Stimulated activated CD8-positive, alpha-beta memory T cell treated with anti-CD3 and anti-CD28 coated beads, Interleukin-7, amount 100 ng/mL, for 24 hours (primary cell): ENCODE data around the gene CAMK2N2.
A peak's percentile ranks its signal among the peaks of the same experiment; 100 is the strongest.

Source experiments
- DNase-seq: peaks from one replicate; pipeline ENCODE4 v3.0.0-alpha.2; 2020; ENCODE audit warnings: low read depth

CAMK2N2 gene

DNA sequence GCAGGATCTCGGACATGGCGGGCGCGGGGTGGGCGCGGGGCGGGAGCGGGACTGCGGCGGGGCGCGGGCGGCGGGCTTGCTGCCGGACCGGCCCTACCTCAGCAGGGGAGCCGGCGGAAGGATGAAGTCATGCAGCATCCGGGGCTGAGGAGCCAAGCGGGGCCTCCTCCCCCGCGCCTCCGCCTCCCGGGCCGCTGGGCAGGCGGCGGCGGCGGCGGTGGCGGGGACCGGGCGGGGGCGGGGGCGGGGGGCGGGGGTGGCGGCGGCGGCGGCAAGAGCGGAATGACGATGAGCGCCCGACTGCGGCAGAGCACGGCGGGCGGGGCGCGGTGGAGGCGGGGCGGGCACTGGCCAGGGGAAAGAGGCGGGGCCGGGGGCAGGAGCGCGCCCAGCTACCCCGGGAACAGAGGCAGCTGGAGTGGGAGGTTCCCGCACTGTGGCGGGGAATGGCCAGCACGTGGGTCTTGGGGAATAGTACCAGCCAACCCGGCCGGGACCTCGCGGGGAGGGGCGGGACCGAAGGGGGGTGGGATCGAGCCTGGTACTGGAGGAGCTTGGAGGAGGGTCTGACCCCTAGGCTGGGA lies at the start of gene CAMK2N2:
CAMK2N2 (minus strand) TSS at position 284 of the 584 bp plus-strand sequence; CDS start at position 16, 268 bp downstream.
- DNase-seq = no peak

- no peak for DNase-seq
These were observed 47.4 kb upstream of the CAMK2N2 start for GRCh38 chr3:184308744-184309143.

- DNase-seq = no peak
These were observed 46.6 kb upstream of the CAMK2N2 start for GRCh38 chr3:184307915-184308314.

- DNase-seq = no peak
These were observed 45.1 kb upstream of the CAMK2N2 start for GRCh38 chr3:184306341-184306972.

DNA sequence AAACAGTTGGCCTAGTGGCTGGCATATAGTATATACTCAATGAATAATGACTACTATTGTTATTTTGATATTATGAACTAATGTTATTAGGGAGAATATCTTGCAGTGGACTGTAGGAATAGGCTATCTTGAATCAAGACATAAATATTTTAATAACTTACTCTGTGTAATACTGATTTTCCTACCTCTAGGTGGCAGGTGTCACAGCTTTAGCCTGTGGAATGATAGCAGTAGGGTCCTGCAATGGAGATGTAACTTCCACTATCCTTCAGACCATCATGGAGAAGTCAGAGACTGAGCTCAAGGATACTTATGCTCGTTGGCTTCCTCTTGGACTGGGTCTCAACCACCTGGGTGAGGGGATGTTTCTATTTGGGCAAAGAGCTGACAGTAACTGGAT lies 44.2 kb upstream of the CAMK2N2 start:
- no peak for DNase-seq

DNA sequence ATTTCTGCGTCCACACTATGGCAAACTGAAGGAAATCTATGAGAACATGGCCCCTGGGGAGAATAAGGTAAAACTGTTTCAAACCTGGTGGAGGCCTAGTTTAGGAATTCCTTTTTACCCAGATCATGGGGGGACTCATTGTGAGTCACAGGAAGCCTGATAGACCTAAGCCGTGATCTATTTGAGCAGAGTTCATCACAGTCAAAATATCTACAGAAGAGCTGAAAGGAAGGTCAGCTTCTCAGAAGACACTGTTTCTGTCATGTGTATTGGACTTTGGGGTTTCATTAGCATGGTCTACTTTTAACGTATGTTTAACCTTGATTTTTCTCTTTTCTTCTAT lies 39.0 kb upstream of the CAMK2N2 start:
- no peak for DNase-seq

DNA sequence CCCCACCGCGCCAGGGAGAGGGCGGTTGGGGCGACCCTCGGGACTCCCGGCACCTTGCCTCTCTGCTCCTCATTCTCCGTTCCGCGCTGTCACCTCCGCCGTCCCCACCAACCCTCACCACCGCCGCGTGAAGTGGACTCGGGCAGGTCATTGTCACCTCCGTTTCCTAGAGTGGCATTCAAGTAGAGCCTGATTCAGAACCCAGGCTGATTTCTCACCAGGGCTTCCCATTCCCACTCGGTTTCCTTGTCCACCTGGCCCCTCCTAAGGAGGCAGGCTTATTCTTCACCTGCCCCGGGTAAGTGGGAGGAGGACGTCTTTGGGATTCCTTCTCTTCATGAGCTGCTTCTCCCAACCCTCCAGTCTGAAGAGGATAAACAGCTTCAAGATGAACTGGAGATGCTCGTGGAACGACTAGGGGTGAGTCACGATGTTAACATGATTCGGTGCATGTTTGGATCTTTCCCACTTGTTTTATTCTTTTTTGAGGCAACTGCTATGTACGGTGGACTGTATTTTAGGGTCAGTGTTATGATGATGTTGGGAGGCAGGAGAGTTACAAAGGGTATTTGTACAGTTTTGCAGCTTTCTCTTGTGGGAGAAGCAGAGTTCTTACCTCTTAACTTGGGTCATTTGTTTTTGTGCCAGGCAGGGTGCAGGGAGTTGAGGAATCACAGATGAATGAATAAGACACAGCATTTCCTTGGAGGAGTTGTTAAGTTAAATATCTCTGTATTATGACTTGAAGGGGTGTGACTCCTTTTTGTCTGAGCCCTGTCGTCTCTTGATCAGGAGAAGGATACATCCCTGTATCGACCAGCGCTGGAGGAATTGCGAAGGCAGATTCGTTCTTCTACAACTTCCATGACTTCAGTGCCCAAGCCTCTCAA lies 38.4 kb upstream of the CAMK2N2 start:
- DNase-seq = no peak

- DNase-seq = peak; percentile 98
These were observed 37.6 kb upstream of the CAMK2N2 start, which contains the start of gene PSMD2 for GRCh38 chr3:184298759-184299487. Gene PSMD2, plus strand, starts transcription at chr3:184299241. Its CDS starts 26 bp downstream, at chr3:184299267.

- DNase-seq = no peak
These were observed 35.3 kb upstream of the CAMK2N2 start for GRCh38 chr3:184296616-184297015.

GRCh38 chr3:184295771-184296170 lies 34.4 kb upstream of the CAMK2N2 start:
- DNase-seq = no peak

- no peak for DNase-seq
These were observed 30.5 kb upstream of the CAMK2N2 start for GRCh38 chr3:184291738-184292445.

DNA sequence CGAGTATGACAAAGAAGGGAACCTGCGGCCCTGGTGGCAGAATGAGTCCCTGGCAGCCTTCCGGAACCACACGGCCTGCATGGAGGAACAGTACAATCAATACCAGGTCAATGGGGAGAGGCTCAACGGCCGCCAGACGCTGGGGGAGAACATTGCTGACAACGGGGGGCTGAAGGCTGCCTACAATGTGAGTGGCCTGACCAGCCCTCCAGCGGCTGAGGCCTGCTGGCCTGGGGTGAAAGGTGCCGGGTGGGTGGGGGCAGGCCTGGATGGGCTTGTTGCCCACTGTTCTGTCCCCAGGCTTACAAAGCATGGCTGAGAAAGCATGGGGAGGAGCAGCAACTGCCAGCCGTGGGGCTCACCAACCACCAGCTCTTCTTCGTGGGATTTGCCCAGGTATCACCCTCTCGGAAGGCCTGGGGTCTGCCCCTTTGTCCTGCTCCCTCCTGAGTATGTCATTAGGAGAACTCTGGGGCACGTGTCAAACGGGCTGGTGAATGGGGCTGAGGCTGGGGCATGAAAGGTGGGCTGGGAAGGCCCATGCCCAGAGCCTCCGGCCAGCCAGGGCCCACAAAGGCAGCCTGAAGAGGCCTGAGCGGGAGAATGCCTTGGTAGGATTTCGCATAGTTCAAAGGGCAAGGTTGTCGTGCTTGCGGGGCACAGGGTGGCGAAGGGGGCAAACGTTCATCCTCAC lies 29.8 kb upstream of the CAMK2N2 start:
- no peak for DNase-seq

GRCh38 chr3:184290331-184290730 lies 29.0 kb upstream of the CAMK2N2 start:
- DNase-seq = no peak

GRCh38 chr3:184289426-184289938 lies 28.1 kb upstream of the CAMK2N2 start:
- DNase-seq = peak; percentile 46

DNA sequence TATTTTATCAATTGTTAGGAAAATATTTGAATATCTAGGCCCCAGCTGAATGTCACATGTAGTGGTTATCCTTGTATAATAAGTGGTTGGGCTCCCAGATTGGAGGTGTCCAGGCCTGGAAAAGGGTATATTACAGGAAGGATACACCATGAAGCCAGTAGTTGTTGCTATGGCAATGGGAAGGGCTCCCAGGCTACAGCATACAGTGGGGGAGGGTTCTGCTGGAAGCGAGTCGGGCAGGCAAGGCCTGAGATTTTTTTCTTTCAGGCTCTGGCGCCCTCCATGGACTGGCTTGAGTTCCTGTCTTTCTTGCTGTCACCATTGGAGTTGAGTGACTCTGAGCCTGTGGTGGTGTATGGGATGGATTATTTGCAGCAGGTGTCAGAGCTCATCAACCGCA lies 23.3 kb upstream of the CAMK2N2 start:
- DNase-seq = no peak

GRCh38 chr3:184283681-184284080 lies 22.3 kb upstream of the CAMK2N2 start:
- no peak for DNase-seq

- no peak for DNase-seq
These were observed 21.6 kb upstream of the CAMK2N2 start for GRCh38 chr3:184282941-184283340.

GRCh38 chr3:184277366-184277765 lies 16.0 kb upstream of the CAMK2N2 start:
- DNase-seq = no peak

DNA sequence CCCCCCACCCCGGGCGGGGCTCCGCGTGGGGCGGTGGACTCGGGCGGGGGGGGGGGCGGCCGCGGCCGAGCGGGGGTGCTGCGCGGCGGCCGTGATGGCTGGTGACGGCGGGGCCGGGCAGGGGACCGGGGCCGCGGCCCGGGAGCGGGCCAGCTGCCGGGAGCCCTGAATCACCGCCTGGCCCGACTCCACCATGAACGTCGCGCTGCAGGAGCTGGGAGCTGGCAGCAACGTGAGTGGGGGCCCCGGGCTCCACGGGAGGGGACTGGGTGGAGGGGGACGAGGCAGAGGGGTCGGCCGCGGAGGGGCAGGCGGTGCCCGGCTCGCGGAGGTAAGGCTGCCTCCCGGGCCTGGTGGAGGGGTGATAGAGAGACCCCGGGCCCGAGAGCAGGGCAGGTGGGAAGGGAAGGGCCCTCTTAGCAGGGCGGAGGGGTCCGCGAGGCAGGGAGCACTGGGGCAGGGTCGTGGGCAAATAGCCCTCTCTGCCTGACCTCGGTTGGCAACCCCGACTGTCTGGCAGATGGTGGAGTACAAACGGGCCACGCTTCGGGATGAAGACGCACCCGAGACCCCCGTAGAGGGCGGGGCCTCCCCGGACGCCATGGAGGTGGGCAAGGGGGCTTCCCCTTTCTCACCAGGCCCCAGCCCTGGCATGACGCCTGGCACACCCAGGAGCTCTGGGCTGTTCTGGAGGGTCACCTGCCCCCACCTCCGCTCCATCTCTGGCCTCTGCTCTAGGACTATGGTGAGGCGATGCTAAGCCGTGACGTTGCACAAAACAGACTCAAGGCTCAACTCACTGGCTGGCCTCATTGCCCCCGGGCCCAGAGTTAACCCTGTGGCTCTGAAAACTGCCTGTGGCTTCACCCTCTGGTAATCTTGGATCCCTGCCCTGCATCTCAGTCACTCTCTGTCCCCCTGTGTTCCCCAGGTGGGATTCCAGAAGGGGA lies 14.9 kb upstream of the CAMK2N2 start, which contains the start of gene ECE2:
ECE2 (plus strand) TSS at position 62 of the 950 bp plus-strand sequence; CDS start at position 194, 132 bp downstream.
- no peak for DNase-seq

DNA sequence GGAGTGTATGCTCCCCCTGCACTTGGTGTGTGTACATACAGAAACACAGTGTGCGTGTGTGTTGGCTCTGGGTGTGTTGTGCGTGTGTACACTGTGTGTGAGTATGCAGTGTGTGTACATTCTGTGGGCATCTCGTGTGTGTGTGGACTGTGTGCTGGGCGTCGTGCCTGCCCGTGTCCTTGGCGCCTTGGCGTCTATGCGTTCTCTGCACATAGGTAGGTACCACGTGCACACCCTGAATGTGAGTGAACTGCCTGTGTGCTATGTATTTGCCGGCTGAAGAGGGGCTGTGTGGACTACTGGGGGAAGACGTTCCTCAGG lies 14.0 kb upstream of the CAMK2N2 start:
- DNase-seq = no peak
